ENCODE measurements around the gene TSSC4. TPM values are rescaled to one million over a fixed set of nuclear protein-coding genes. Genes with fewer than 3 reads are reported as not detected.

TSSC4 gene
- total RNA-seq, 4 donors from 2014 or later, result 13.3 to 38.9 (median 36.0) TPM

- Histone ChIP-seq H3K4me3 (no peak overlapping the region), H3K9me3 (no peaks in the 10 kb centered on the region), H3K27ac (peak overlapping the region; percentile 75 to 99 (median 92)), H3K4me1 (peaks cover 86 to 98% (median 92%) of the 10 kb centered on the region in 4 donors), H3K36me3 (no peaks in the 10 kb centered on the region), H3K27me3 (no peaks in the 10 kb centered on the region)
- no peak for TF ChIP-seq POLR2A (IDR thresholded peaks at IDR 0.05)
- no peak for TF ChIP-seq POLR2AphosphoS5 (IDR thresholded peaks at IDR 0.05)
- no peak for TF ChIP-seq CTCF (IDR thresholded peaks at IDR 0.05)
- no peak for TF ChIP-seq EP300 (IDR thresholded peaks at IDR 0.05; ENCODE audit: low read depth)
- 49 to 67% methylated on average over 1 to 8 of the region's 9 CpGs for WGBS, 2 donors (ENCODE audit: low coverage in 1 of 2)
- intact Hi-C loops (cut with DNase I; ENCODE audit: low total_unique reads) (loop anchor here (10.0 kb wide), 1 partner anchor 822 kb away; no protein-coding TSS in a partner anchor), in situ Hi-C loops (cut with MboI; ENCODE audit: low pct_ligation_motif_present in 1 of 4, low pct_unique_long_range_greater_than_20kb in 1 of 4, low sequenced_read_pairs in 3 of 4) (no loop called here)
- DNase-seq, result no peak
Measured at GRCh38 chr11:2386591-2386990, 14.0 kb upstream of the TSSC4 start.

GRCh38 chr11:2387266-2387987 lies 13.1 kb upstream of the TSSC4 start:
- Histone ChIP-seq H3K27ac (peak overlapping the region; percentile 75 to 99 (median 92)), H3K4me3 (no peak overlapping the region), H3K27me3 (no peaks in the 10 kb centered on the region), H3K9me3 (no peaks in the 10 kb centered on the region), H3K4me1 (peaks cover 78 to 95% (median 88%) of the 10 kb centered on the region in 4 donors), H3K36me3 (no peaks in the 10 kb centered on the region)
- 41% methylated on average over 14 of the region's 14 CpGs; no CpG with 5 or more reads in 1 of the 2 donors for WGBS, 2 donors (ENCODE audit: low coverage in 1 of 2)
- intact Hi-C loops (cut with DNase I; ENCODE audit: low total_unique reads), result loop anchor here (10.0 kb wide), 1 partner anchor 823 kb away; no protein-coding TSS in a partner anchor
- no peak for TF ChIP-seq EP300 (IDR thresholded peaks at IDR 0.05; ENCODE audit: low read depth)
- no peak for TF ChIP-seq POLR2AphosphoS5 (IDR thresholded peaks at IDR 0.05)
- TF ChIP-seq POLR2A (IDR thresholded peaks at IDR 0.05), result no peak
- TF ChIP-seq CTCF (IDR thresholded peaks at IDR 0.05), result no peak
- no peak for DNase-seq
- in situ Hi-C loops (cut with MboI; ENCODE audit: low pct_ligation_motif_present in 1 of 4, low pct_unique_long_range_greater_than_20kb in 1 of 4, low sequenced_read_pairs in 3 of 4), result no loop called here

- DNase-seq, result no peak
- Histone ChIP-seq H3K9me3 (no peaks in the 10 kb centered on the region), H3K27me3 (no peaks in the 10 kb centered on the region), H3K4me3 (no peak overlapping the region), H3K27ac (peak overlapping the region; percentile 75 to 99 (median 92)), H3K4me1 (peaks cover 65 to 83% (median 75%) of the 10 kb centered on the region in 4 donors), H3K36me3 (no peaks in the 10 kb centered on the region)
- TF ChIP-seq EP300 (IDR thresholded peaks at IDR 0.05; ENCODE audit: low read depth) (no peak), POLR2A (IDR thresholded peaks at IDR 0.05) (no peak), POLR2AphosphoS5 (IDR thresholded peaks at IDR 0.05) (no peak), CTCF (IDR thresholded peaks at IDR 0.05) (no peak)
- WGBS, 2 donors (ENCODE audit: low coverage in 1 of 2), result 64 to 65% methylated on average over 2 to 12 of the region's 15 CpGs
- in situ Hi-C loops (cut with MboI; ENCODE audit: low pct_ligation_motif_present in 1 of 4, low pct_unique_long_range_greater_than_20kb in 1 of 4, low sequenced_read_pairs in 3 of 4), result no loop called here
- intact Hi-C loops (cut with DNase I; ENCODE audit: low total_unique reads), result loop anchor here (10.0 kb wide), 1 partner anchor 824 kb away; no protein-coding TSS in a partner anchor
Measured at GRCh38 chr11:2388431-2389376, 11.8 kb upstream of the TSSC4 start.
